T-helper 9 cell (primary cell): ENCODE data around the gene ATP9A.

Source experiments
- DNase-seq: peaks from one replicate; pipeline ENCODE4 v3.0.0-alpha.2; 2020

Gene ATP9A

DNA sequence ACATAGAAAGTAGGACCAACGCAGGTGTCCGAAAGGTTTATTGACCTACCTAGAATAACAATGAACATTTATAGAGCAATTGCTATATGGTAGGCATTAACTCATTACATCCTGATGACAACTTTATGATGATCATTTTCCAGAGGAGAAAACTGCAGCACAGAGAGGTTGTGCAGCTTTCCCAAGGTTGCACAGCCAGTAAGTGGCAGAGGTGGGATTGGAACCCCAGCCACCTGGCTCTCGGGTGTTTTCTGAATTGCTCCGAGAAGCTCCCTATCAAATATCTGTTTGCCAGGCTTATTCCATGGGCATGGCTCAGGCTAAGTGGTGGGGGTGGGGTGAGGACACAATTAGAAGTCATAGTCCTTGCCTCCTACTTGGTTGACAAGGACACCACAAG is 201.6 kb downstream of the ATP9A start:
- DNase-seq = no peak

DNA sequence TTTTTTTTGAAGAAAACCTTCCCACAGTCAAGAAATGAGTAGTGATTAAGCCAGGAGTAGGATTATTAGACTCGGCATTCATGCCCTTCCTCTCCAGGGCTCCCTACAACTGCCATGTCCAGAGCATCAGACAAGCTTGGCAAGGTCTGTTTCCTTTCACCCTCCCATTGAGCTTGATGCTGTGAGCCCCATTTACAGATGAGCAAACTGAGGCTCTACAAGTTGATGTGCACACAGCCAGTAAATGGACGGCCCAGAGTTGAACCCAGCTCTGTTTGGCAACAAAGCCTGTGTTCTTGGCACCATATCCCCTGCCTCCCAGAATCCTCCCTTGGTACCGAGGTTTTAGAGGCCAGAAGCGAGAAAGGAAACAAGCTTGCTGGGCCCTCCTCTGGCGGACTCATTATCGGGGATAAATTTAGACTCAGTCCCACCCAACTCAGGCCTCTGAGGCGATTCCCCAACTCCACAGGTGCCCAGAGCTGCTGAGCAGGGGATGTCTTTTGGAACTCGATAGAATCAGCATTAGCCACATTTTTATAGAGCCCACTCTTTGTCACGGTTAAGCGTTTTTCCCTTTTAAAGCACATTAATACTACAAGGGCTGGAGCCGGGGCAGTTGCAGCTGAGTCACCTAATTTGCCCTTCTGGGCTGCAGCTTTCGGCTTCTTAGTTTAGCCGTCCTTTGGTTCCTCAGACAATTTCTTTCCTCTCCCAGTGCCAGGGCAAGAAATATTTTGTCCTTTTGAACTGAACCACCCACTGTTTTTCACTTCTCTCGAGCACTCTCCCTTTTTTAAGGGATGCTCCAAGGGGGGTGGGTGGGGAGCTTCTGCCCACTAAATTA is 202.7 kb downstream of the ATP9A start:
- DNase-seq = no peak

DNA sequence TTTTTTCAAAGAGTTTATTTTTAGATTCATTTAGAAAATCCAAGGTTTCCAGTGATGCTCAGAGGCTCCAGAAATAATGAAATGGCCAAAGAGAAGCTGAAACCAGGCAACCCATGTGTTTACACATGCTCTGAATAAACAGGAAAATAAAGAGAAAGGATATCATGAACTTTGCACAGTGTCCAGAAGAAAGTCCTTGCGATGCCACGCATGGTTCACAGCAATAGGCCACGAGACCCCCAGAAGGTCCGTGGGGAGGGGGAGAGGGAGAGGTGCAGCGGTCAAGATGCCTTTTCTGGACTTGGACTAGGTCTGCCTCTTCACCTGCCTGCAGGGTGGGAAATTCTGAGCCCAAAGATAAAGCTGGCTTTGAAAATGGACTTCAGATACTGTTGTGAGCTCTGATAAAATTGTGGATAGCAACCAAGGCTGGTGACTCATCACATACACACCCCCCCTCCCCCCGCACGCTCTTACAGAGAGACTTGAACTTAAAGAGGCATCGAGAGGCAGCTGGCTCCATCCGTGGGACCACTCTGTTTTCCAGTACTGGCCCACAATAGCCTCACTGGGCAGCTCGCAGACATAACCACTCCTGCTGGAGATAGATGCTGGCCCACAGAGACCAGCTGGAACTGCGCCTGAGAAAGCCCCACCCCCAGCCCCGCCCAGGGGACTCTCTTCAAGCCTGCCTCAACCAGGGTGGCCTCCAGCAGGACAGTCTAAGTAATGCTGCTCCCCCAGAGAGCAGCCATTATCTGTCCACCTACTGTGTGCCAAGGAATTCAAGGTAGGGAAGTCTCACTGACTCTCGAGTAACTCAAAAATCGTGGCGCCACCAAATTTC is 204.5 kb downstream of the ATP9A start:
- no peak for DNase-seq

DNA sequence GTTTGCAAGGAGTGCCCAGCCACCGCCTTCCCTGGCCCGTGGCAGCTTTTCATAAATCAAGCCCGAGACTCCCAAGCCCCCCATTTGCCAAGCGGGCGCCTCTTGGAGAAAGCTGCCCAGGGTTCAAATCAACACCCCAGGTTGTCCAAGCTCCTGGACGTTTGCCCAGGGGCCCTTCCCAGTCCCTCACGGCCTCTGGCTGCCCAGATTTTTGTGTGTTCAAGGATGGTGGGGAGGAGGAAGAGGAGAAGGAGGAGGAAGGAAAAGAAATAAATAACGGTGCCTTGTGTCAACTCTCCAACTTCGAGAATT is 205.1 kb downstream of the ATP9A start:
- DNase-seq = no peak

DNA sequence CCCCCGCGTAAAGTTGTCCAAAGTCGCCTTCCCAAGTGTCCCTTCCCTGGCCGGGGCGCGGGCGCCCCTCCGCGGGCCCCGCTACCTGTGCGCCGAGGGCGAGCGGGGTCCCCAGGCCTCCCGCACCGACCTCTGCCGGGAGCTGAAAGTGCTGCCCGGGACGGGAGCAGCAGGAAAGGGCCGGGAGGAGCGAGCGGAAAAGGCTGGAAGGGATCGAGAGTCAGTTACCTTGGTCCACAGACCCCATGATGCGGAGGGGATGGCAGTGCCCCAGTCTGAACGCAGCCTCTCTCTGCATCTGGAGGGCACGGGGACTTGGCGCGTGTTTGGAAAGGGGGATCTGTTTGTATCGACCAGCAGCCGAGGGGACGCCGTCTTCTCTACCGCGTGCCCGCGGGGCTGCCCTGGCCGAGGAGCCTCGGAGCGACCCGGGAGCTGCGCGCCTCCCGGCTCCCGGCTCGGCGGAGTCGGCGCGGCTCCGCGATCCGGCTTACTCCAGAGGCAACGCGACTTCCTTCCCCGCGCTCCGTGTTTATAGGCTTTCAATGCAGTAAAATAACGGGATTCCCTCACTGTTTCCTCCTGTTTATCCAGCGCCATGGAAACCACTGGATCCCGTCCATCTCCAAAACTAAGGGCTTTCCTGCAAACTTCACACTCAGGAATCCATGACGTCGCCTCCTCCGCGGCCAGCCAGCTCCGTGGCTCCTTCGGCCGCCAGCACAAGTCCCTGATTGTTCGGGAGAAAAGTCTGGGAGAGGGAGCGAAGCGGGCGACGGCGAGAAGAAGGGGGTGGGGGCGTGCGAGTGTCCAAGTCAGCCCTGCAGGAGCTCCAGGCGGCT is 205.6 kb downstream of the ATP9A start:
- DNase-seq = peak; percentile 9

DNA sequence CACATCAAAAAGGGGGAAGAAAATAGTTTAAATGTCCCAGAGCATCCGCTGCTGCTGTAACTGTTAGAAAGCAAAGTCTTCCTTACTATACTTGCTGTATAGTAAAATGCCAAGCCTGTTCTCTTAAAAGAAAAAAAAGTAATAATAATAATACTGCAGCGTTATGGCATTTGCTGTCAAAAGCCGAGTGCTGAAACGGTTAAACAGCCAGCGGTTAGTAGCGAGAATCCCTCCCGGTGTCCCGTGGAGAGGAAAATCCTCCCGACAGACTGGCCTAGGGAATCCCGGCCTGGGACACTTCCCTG is 206.2 kb downstream of the ATP9A start:
- DNase-seq = no peak

DNA sequence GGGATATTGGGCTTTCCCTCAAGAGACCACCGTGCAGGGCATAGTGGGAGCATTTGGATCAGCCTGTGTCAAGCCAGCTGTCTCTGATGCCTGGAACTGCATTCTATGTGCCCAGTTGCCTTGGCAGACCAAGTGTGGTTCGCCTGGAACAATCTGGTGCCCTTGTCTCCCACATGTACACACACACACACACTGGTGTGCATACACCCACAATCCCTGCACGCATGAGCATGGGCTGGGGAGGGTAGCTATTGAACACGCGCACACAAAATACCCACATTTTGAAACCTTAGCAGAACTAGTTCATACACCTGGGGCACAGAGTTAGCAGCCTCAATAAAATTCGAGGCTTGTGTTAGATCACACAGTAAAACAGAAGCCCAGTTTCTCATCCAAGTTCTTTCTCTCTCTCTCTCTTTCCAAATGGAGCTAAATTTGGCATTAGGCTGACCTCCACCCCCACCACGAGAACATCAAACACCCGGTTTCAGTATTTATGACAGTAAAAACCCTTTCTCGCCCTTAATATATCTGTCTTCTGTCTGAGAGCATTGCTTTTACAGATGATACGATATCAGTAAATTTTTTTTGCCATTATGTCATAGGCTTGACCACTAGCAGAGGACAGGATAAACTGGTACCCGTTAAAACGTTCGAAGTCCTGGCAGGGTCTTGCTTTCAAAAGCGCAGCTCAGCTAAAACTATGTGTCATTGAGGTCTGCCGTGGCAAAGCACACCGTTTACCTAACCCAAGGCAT is 207.5 kb downstream of the ATP9A start:
- DNase-seq = no peak

DNA sequence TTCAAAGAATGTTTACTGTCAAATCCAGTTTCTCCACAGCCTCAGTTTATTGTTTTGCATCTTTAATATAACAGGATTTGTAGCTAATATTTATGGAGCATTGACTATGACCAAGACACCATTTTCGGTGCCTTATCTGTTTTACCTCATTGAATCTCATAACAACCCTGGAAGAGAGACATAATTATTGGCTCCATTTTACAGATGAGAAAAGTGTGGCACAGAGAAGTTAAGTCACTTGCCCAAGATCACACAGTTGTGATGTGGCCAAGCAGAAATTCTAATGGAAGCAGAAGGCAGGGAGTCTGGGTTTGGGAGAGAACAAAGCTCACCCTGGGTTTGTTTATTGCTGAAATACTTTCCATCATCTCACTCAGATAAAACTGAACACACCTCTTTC is 208.1 kb downstream of the ATP9A start:
- no peak for DNase-seq

DNA sequence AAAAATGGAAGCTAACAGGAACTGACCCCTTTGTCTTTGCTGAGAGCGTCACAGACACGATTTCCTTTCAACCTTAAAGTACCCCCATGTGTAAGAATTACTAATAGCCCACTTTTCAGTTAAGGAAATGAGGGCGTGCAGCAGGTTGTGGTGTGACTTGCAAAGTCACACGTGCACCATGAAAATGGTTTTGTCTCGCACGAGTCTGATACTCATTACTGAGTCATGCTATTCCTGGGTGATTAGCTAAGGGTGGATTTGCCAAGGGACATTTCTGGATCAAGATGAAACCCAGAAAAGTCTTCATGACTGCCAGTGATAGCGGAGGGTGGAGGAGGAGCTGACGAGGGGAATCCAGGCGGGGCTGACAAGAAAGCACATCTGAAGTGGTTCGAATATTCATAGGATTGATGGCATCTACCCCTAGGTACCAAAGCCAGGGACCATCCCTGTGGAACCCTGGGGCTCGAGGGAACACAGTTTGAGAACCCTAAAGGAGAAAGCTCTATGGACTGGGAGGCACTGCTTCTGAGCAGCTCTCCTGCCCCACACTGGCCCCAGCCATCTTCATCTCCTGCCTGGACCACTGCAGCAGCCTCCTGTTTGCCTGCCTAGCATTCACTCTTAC is 213.5 kb downstream of the ATP9A start:
- DNase-seq = no peak

DNA sequence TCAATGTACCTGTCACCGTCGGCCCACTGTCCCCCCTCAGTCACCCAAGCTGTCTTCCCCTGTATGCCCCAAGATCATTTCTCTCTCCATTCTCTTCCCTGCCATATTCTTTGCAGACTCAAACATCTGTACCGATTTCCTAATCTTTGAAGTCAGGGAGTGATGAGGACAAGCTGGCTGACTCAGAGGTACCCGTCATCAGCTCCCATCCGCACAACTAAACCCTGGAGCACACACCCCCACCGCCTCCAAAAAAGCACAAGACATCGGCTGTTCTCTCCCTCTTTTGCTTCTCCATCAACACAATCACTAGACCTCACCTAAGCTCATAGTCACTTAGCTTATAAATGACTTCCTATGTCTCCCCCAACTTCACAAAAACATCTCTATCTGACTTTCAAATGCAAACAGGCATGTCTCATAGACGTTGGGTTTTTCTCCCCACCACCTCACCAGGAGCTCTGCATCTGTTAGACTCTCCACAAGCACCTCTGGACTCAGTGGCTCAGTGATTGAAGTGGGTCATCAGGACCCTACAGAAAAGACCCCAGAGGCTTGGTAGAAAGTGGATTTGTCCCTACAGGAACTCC is 214.2 kb downstream of the ATP9A start:
- no peak for DNase-seq

DNA sequence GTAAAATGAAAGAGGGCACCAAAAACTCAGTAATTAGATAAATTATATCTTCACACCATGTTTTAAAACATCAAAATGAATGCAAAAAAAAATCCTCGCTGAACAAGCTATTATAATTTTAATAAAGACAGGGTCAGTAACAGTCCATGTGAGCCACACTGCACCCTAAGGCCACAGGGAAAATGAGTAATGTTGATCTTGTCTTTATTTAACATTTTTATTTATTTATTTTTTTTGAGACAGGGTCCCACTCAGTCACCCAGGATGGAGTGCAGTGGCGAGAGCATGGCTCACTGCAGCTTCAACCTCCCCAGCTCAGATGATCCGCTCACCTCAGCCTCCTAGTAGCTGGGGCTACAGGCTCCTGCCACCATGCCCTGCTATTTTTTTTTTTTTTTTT is 217.0 kb downstream of the ATP9A start:
- no peak for DNase-seq

DNA sequence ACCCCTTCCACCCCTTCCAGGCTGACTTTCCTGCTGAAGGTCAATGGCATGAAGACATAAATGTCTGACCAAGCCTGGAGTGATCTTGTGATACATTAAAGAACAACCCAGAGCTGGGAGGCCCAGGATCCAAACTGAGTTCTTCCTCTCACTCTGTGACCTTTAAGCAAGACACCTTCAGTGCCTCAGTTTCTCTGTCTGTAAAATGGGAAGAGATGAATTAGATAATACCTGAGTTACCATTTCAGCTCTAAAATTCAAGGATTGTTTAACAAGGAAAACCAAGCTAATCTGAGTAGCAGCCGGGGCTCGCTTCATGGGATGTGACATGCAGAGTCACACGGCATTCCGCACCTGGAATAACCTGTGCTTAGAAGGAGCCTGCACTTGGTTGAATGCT is 218.7 kb downstream of the ATP9A start:
- DNase-seq = no peak

DNA sequence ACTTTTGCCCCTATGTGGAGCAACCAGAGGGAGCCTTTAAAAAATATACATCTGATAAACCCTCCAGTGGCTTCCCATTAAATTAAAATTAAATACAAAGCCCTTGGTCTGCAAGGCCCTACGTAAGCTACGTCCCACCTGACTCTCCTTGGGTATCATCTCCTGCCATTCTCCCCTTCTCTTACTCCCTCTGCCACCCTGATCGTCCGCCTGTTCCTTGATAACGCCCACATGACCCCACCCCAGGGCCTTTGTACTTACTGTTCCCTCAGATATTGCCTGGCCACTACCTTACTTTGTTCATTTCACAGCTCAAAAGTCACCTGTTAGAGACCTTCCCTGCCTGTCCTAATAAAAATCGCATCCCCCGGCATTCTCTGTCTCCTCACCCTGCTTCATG is 220.2 kb downstream of the ATP9A start:
- DNase-seq = no peak
